Endothelial cell of umbilical vein (primary cell): Measurements from ENCODE around the gene LMTK2. TPM values are rescaled to one million over a fixed set of nuclear protein-coding genes. Genes with fewer than 3 reads are reported as not detected.

ENCODE experiments used
- BruUV-seq: library from RNA; stranded (reverse); fragments of 400-500 nt; replicated peaks from 2 replicates; lab custom pipeline; 2021; lab: Mats Ljungman, UMichigan
- CTCF ChIA-PET: fragments of 300-600, 350-600 bp; sonication (Branson Sonifier 250); formaldehyde crosslinking; loops from one replicate; lab custom pipeline; 2021; ENCODE audit warnings: antibody characterized with exemption, inconsistent platforms; lab: Charles Lee
- POLR2A ChIA-PET: fragments of 300-600, 350-600 bp; sonication (Branson Sonifier 250); formaldehyde crosslinking; loops from one replicate; lab custom pipeline; 2021; ENCODE audit warnings: antibody characterized with exemption, inconsistent platforms; lab: Charles Lee
- DNase-seq: peaks from one replicate; pipeline ENCODE4 v3.0.0-alpha.2; 2011; ENCODE audit warnings: low read depth, low spot score
- FAIRE-seq: peaks from 2 replicates; lab custom pipeline; 2011; peaks lifted over from hg19 to GRCh38; lab: Jason Lieb, UNC
- H2AFZ ChIP-seq: 2 replicates; pipeline ENCODE4 v1.6.0; 2012; ENCODE audit warnings: low read depth, low read length, control low read depth, inconsistent platforms
- H3K27ac ChIP-seq: 2 replicates; pipeline ENCODE4 v1.5.1; 2011; ENCODE audit warnings: low read depth, mild to moderate bottlenecking, control low read depth, low read length, moderate library complexity; ENCODE audit not compliant: insufficient read depth
- H3K27me3 ChIP-seq, 2 experiments: 2 replicates each; pipeline versions ENCODE4 v1.6.0 to v1.6.1; 2011; ENCODE audit warnings: low read length in 2 of 2, mixed read lengths in 1 of 2; ENCODE audit not compliant: control insufficient read depth in 2 of 2, insufficient read depth in 2 of 2
- H3K36me3 ChIP-seq, 2 experiments: 2 replicates in 1 of 2; 3 replicates in 1 of 2; pipeline ENCODE4 v1.5.1; 2011; ENCODE audit warnings: low read length in 2 of 2, mild to moderate bottlenecking in 1 of 2, moderate library complexity in 1 of 2; ENCODE audit not compliant: control insufficient read depth in 2 of 2, insufficient read depth in 2 of 2; ENCODE audit errors: extremely low read depth in 1 of 2
- H3K4me1 ChIP-seq: 3 replicates; pipeline ENCODE4 v1.5.1; 2011; ENCODE audit warnings: mild to moderate bottlenecking, low read length; ENCODE audit not compliant: control insufficient read depth, insufficient read depth; ENCODE audit errors: extremely low read depth
- H3K4me2 ChIP-seq: 2 replicates; pipeline ENCODE4 v1.6.1; 2011; ENCODE audit warnings: low read length, control low read depth, mixed read lengths; ENCODE audit not compliant: insufficient read depth
- H3K4me3 ChIP-seq, 3 experiments: fragments of 200-600 bp in 1 of 3; sonication (generic), shearing (Covaris generic) in 1 of 3; replicated peaks in 1 of 3; 2 replicates each; pipeline ENCODE4 v1.5.1; 2011 to 2016; ENCODE audit warnings: control low read depth in 3 of 3, low read length in 3 of 3, mild to moderate bottlenecking in 2 of 3, inconsistent platforms in 1 of 3, low read depth in 1 of 3, moderate library complexity in 1 of 3; ENCODE audit not compliant: insufficient read depth in 1 of 3
- H3K79me2 ChIP-seq: 2 replicates; pipeline ENCODE4 v1.6.0; 2012; ENCODE audit warnings: low read length, inconsistent platforms; ENCODE audit not compliant: control insufficient read depth, insufficient read depth
- H3K9ac ChIP-seq: replicated peaks from 2 replicates; pipeline ENCODE3; 2011; ENCODE audit warnings: low read length, control low read depth; ENCODE audit not compliant: insufficient read depth; ENCODE audit errors: extremely low read depth
- H3K9me1 ChIP-seq: replicated peaks from 3 replicates; pipeline ENCODE4 v1.6.0; 2011; ENCODE audit warnings: mild to moderate bottlenecking, low read length; ENCODE audit not compliant: control insufficient read depth, insufficient read depth; ENCODE audit errors: extremely low read depth
- H3K9me3 ChIP-seq: replicated peaks from 2 replicates; pipeline ENCODE4 v1.5.1; 2012; ENCODE audit warnings: low read length, inconsistent platforms; ENCODE audit not compliant: control insufficient read depth, insufficient read depth
- H4K20me1 ChIP-seq: replicated peaks from 2 replicates; pipeline ENCODE3; 2011; ENCODE audit warnings: mild to moderate bottlenecking, low read length; ENCODE audit not compliant: control insufficient read depth, insufficient read depth; ENCODE audit errors: extremely low read depth
- EZH2 ChIP-seq: IDR thresholded peaks from 2 replicates; pipeline ENCODE4 v1.6.1; 2012; ENCODE audit warnings: borderline replicate concordance, low read depth, mild to moderate bottlenecking, moderate library complexity, low read length, inconsistent platforms; ENCODE audit not compliant: severe bottlenecking
- FOS ChIP-seq: IDR thresholded peaks from 2 replicates; pipeline ENCODE4 v1.6.1; 2011; ENCODE audit warnings: mild to moderate bottlenecking, low read length, moderate library complexity, borderline replicate concordance; ENCODE audit not compliant: insufficient read depth
- GATA2 ChIP-seq: IDR thresholded peaks from 2 replicates; pipeline ENCODE4 v1.7.0; 2011; ENCODE audit warnings: low read depth, mild to moderate bottlenecking, moderate library complexity, mixed read lengths, low read length; ENCODE audit not compliant: insufficient read length, insufficient read depth
- JUN ChIP-seq: IDR thresholded peaks from 2 replicates; pipeline ENCODE4 v1.6.1; 2011; ENCODE audit warnings: borderline replicate concordance, low read depth; ENCODE audit not compliant: insufficient read length, insufficient read depth
- MAX ChIP-seq: IDR thresholded peaks from 2 replicates; pipeline ENCODE4 v1.6.1; 2011; ENCODE audit not compliant: insufficient read depth, insufficient read length
- MYC ChIP-seq: IDR thresholded peaks from one replicate; pipeline ENCODE4 v1.6.1; 2011; ENCODE audit warnings: mild to moderate bottlenecking, low read depth, low read length
- POLR2A ChIP-seq: IDR thresholded peaks from 2 replicates; pipeline ENCODE4 v1.6.1; 2012; ENCODE audit warnings: low read depth, mild to moderate bottlenecking, control low read depth, low read length
- POLR2AphosphoS5 ChIP-seq: IDR thresholded peaks from 2 replicates; pipeline ENCODE4 v1.6.1; 2012; ENCODE audit warnings: low read depth, mild to moderate bottlenecking, control low read depth, low read length, moderate library complexity; ENCODE audit not compliant: insufficient read depth
- dilution Hi-C: fragments of 300-500 bp; cut with MboI; formaldehyde crosslinking; loops from one replicate; pipeline ENCODE4 v1.15.0; 2019; ENCODE audit warnings: low sequenced_read_pairs; ENCODE audit not compliant: extremely low pct_ligation_motif_present
- intact Hi-C: fragments of 100-400 bp; cut with micrococcal nuclease; formaldehyde crosslinking; loops from one replicate; pipeline ENCODE4 v1.10.0; 2022
- polyA plus RNA-seq, 4 experiments: library from polyadenylated mRNA; depleted of rRNA in 3 of 4; stranded (reverse) in 3 of 4; unstranded in 1 of 4; fragments of >200 nt; gene quantifications; 2 replicates each; pipeline versions ENCODE4 v1.2.1 to v1.2.3, GENCODE V29; 2011 to 2012; ENCODE audit warnings: missing spikeins in 1 of 4
- total RNA-seq: library from RNA; stranded (reverse); gene quantifications from 2 replicates; pipeline ENCODE4 v1.2.3, GENCODE V29; 2021
- TF ChIP-seq, protein P1 (sequence below), 2 donors: IDR thresholded peaks; 1 replicate in 1 of 2; 2 replicates in 1 of 2; pipeline ENCODE4 v1.5.1; 2011; ENCODE audit warnings: low read length in 2 of 2, mild to moderate bottlenecking in 2 of 2, moderate library complexity in 2 of 2, control low read depth in 1 of 2, inconsistent platforms in 1 of 2, low read depth in 1 of 2; ENCODE audit not compliant: insufficient read depth in 1 of 2; ENCODE audit errors: extremely low read depth in 1 of 2

LMTK2 gene
- total and polyA plus RNA-seq, 2 donors (not counting 3 experiments of a cell fraction or from before 2014, with no cell fraction given), result 5.9 to 13.8 TPM

GRCh38 chr7:98064233-98064632 is 42.4 kb upstream of the LMTK2 start:
- no peak for TF ChIP-seq MAX
- FAIRE-seq (no peak), DNase-seq (no peak)
- Histone ChIP-seq H4K20me1 (no peaks in the 10 kb centered on the region), H3K9ac (no peak overlapping the region), H3K36me3 (no peaks in the 10 kb centered on the region), H3K9me1 (no peaks in the 10 kb centered on the region), H3K27me3 (no peaks in the 10 kb centered on the region), H2AFZ (no peak overlapping the region), H3K4me3 (no peak overlapping the region), H3K9me3 (no peaks in the 10 kb centered on the region), H3K27ac (no peak overlapping the region), H3K79me2 (no peaks in the 10 kb centered on the region), H3K4me1 (no peaks in the 10 kb centered on the region), H3K4me2 (no peak overlapping the region)
- BruUV-seq, result no TSS peak
- intact Hi-C loops (no loop called here), dilution Hi-C loops (no loop called here)
- POLR2A ChIA-PET, result no interaction called here
- CTCF ChIA-PET, result no interaction called here

- Histone ChIP-seq H3K9me1 (no peaks in the 10 kb centered on the region), H3K4me1 (no peaks in the 10 kb centered on the region), H4K20me1 (no peaks in the 10 kb centered on the region), H3K79me2 (no peaks in the 10 kb centered on the region), H3K9ac (no peak overlapping the region), H3K4me2 (no peak overlapping the region), H3K27ac (no peak overlapping the region), H2AFZ (no peak overlapping the region), H3K36me3 (no peaks in the 10 kb centered on the region), H3K9me3 (no peaks in the 10 kb centered on the region), H3K27me3 (no peaks in the 10 kb centered on the region), H3K4me3 (no peak overlapping the region)
- TF ChIP-seq, protein P1, sequence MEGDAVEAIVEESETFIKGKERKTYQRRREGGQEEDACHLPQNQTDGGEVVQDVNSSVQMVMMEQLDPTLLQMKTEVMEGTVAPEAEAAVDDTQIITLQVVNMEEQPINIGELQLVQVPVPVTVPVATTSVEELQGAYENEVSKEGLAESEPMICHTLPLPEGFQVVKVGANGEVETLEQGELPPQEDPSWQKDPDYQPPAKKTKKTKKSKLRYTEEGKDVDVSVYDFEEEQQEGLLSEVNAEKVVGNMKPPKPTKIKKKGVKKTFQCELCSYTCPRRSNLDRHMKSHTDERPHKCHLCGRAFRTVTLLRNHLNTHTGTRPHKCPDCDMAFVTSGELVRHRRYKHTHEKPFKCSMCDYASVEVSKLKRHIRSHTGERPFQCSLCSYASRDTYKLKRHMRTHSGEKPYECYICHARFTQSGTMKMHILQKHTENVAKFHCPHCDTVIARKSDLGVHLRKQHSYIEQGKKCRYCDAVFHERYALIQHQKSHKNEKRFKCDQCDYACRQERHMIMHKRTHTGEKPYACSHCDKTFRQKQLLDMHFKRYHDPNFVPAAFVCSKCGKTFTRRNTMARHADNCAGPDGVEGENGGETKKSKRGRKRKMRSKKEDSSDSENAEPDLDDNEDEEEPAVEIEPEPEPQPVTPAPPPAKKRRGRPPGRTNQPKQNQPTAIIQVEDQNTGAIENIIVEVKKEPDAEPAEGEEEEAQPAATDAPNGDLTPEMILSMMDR (IDR thresholded peaks at IDR 0.05; ENCODE audit: extremely low read depth in 1 of 2, insufficient read depth in 1 of 2, low read depth in 1 of 2, low read length in 2 of 2), result no peak
- TF ChIP-seq FOS, result no peak
- no peak for TF ChIP-seq MYC
- no peak for TF ChIP-seq POLR2AphosphoS5
- no peak for TF ChIP-seq GATA2
- TF ChIP-seq EZH2, result no peak
- TF ChIP-seq MAX, result no peak
- TF ChIP-seq JUN, result no peak
- TF ChIP-seq POLR2A, result no peak
- no peak for FAIRE-seq
- no peak for DNase-seq
- ChIA-PET CTCF (interaction anchor here (1.7 kb wide), 1 partner anchor 45 kb away, joined by 5 read pairs; no protein-coding TSS in a partner anchor), POLR2A (no interaction called here)
- no TSS peak for BruUV-seq
- intact Hi-C loops, result no loop called here
- dilution Hi-C loops, result no loop called here
Observed at GRCh38 chr7:98066208-98066607, 40.5 kb upstream of the LMTK2 start.
